ENCODE data around the gene PRSS36. TPM values are rescaled to one million over a fixed set of nuclear protein-coding genes. Genes with fewer than 3 reads are reported as not detected.

The PRSS36 gene
- 1 to 10 TPM in 4 of 7 donors, under 1 TPM in 2, not detected in 1; 0.28 to 2.1 (median 1.3) TPM for total RNA-seq
- under 1 TPM in 1 of 2 donors, not detected in 1; 0.96 TPM for polyA plus RNA-seq
- long read RNA-seq, donor 1, partial matches to known transcripts: 0 of 1 reads
- long read RNA-seq, donor 1, other reads (novel, unspliced or antisense): 1 of 1 reads
- long read RNA-seq, donor 2: 0 reads
- long read RNA-seq, donor 3, partial matches to known transcripts: 1 of 3 reads
- long read RNA-seq, donor 3, other reads (novel, unspliced or antisense): 2 of 3 reads

GRCh38 chr16:31149894-31150890 is at the start of gene PRSS36:
Gene PRSS36 (minus strand): TSS chr16:31150066. CDS start chr16:31150035, 31 bp downstream.
- Histone ChIP-seq H3K4me1 (ENCODE audit: insufficient read depth) (no peaks in the 10 kb centered on the region), H3K9me3 (no peaks in the 10 kb centered on the region), H3K27ac (no peak within 1 kb of the TSS), H3K36me3 (no peaks in the 10 kb centered on the region), H3K27me3 (no peaks in the 10 kb centered on the region), H3K4me3 (no peak within 1 kb of the TSS)
- WGBS, 3 donors: 73 to 79% (median 74%) methylated on average over 11 of the region's 11 CpGs
- DNase-seq: no peak
- TF ChIP-seq CTCF (IDR thresholded peaks at IDR 0.05) (no peak), POLR2A (IDR thresholded peaks at IDR 0.05) (no peak), EP300 (IDR thresholded peaks at IDR 0.05) (no peak)
- intact Hi-C loops (cut with DNase I): no loop called here

- no peak for TF ChIP-seq CTCF (IDR thresholded peaks at IDR 0.05)
- TF ChIP-seq POLR2A (IDR thresholded peaks at IDR 0.05): no peak
- no peak for TF ChIP-seq EP300 (IDR thresholded peaks at IDR 0.05)
- Histone ChIP-seq H3K4me3 (no peak overlapping the region), H3K36me3 (no peaks in the 10 kb centered on the region), H3K9me3 (no peaks in the 10 kb centered on the region), H3K27ac (no peak overlapping the region), H3K27me3 (no peaks in the 10 kb centered on the region), H3K4me1 (ENCODE audit: insufficient read depth) (peaks cover 7% of the 10 kb centered on the region)
- intact Hi-C loops (cut with DNase I): loop anchor here in 2 of 4 donors (10.0 kb wide), 2 partner anchors 225 to 315 kb away; partner anchors contain the start of gene COX6A2 (in 1 of the 2)
- DNase-seq: no peak
- 71 to 83% (median 78%) methylated on average over 5 of the region's 5 CpGs for WGBS, 3 donors
These were observed 49.7 kb upstream of the PRSS36 start for GRCh38 chr16:31199430-31200041.

- intact Hi-C loops (cut with DNase I): loop anchor here in 1 of 4 donors (10.0 kb wide), 1 partner anchor 316 kb away; no protein-coding TSS in a partner anchor
- TF ChIP-seq CTCF (IDR thresholded peaks at IDR 0.05) (no peak), EP300 (IDR thresholded peaks at IDR 0.05) (no peak), POLR2A (IDR thresholded peaks at IDR 0.05) (no peak)
- Histone ChIP-seq H3K36me3 (no peaks in the 10 kb centered on the region), H3K9me3 (no peaks in the 10 kb centered on the region), H3K4me3 (no peak overlapping the region), H3K27me3 (no peaks in the 10 kb centered on the region), H3K27ac (no peak overlapping the region), H3K4me1 (ENCODE audit: insufficient read depth) (peaks cover 7% of the 10 kb centered on the region)
- WGBS, 3 donors: 56 to 59% (median 57%) methylated on average over 7 of the region's 7 CpGs
- no peak for DNase-seq
These were observed 48.5 kb upstream of the PRSS36 start for GRCh38 chr16:31198207-31198882.
